H1 (cell line): ENCODE data around the gene TMX2.

Source experiments
- CBX5 ChIP-seq: fragments of 300-800, 300-1000 bp; sonication (generic); IDR thresholded peaks from 2 replicates; pipeline ENCODE4 v1.7.1; 2016; ENCODE audit warnings: antibody characterized with exemption, low read length, low read depth
- EZH2 ChIP-seq: fragments of 200-600 bp; sonication (generic); IDR thresholded peaks from 2 replicates; pipeline ENCODE4 v1.7.1; 2012; ENCODE audit warnings: low read depth, mild to moderate bottlenecking, moderate library complexity, low read length, inconsistent platforms; ENCODE audit not compliant: severe bottlenecking
- HDAC6 ChIP-seq: IDR thresholded peaks from one replicate; pipeline ENCODE4 v1.7.1; 2012; ENCODE audit warnings: low read depth, mild to moderate bottlenecking, inconsistent platforms, low read length, moderate library complexity
- MAFK ChIP-seq: IDR thresholded peaks from 2 replicates; pipeline ENCODE4 v1.6.1; 2012; ENCODE audit warnings: low read depth, mild to moderate bottlenecking, improper control_type of control experiment, low read length
- PHF8 ChIP-seq: fragments of 200-600 bp; sonication (generic); conservative IDR thresholded peaks from 2 replicates; pipeline ENCODE4 v1.7.1; 2012; ENCODE audit warnings: low read depth, mild to moderate bottlenecking, inconsistent platforms, low read length, moderate library complexity
- ZNF274 ChIP-seq: IDR thresholded peaks from 2 replicates; pipeline ENCODE4 v1.7.0; 2012; ENCODE audit warnings: low read length, borderline replicate concordance; ENCODE audit errors: extremely low read depth
- TF ChIP-seq, protein P1 (sequence below): IDR thresholded peaks from 2 replicates; pipeline ENCODE4 v1.6.1; 2012; ENCODE audit warnings: inconsistent platforms

DNA sequence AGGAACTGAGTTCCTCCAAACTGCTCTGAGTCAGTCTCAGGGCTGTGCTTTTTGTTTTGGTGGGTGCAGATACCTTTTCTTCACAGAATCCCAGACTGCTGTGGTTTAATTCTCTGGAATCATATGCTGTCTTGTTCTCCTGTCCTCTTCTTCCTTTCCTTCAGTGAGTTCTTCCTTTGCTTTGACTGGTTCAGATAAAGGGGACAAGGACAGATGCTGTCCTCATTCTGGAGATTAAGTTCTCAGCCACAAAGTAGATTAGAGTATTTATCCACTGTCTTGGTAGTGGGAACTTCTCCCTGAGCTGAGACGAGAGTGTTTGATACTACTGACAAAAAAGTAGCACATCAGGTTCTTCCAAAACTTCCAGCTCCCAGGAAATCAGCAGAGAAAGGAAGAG, 31.2 kb upstream of the TMX2 start:
- TF ChIP-seq, protein P1, sequence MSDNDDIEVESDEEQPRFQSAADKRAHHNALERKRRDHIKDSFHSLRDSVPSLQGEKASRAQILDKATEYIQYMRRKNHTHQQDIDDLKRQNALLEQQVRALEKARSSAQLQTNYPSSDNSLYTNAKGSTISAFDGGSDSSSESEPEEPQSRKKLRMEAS: no peak
- TF ChIP-seq CBX5 (no peak), HDAC6 (no peak), ZNF274 (no peak), MAFK (no peak), PHF8 (no peak), EZH2 (no peak)
